ENCODE results near the gene ITGA7. TPM values are rescaled to one million over a fixed set of nuclear protein-coding genes. Genes with fewer than 3 reads are reported as not detected.

ITGA7 gene
- total RNA-seq, 1 donor from 2014 or later = 14.7 TPM

GRCh38 chr12:55746174-55746912, 38.6 kb upstream of the ITGA7 start:
- intact Hi-C loops (cut with DNase I) = loop anchor here (10.0 kb wide), 1 partner anchor 48 kb away; no protein-coding TSS in a partner anchor
- H3K4me3 ChIP-seq = no peak overlapping the region
- no peak overlapping the region for H3K27ac ChIP-seq

DNA sequence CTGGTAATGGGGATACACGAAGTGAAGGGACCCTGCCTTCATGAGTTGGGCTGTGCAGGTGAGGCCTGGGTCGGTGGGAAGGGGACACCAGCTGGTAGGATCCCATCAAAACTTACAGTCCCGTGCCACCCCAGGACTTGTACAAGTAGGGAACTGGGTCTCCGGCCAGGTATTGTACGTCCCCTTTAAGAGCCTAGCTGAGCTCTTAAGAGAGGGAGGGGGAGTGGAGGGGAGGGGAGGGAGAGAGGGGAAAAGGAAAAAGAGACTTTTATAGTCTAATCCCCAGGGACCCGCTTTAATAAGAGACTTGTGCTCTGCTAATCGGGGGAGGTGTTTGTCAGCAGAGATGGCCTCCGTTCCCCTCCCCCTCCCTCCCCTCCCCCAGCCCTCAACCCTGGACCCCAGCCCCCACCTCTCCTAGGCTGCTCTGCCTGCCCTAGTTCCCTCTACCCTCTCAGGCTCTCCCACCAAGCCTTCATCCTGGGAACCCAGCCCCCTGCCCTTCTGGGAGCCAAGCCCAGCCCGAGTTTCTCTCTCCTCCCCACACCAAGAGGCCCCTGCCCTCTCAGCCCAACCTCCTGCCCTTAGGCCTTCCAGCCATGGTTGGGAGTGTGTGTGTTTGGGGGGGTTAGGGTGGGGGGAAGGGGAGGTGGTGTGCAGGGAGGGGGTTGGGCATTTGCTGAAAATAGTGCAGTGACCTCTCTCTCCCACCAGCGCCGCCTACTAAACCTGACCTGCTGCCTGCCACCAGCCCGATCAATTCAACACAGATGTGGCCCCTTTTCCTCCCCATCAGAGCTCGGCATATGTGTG, 37.9 kb upstream of the ITGA7 start:
- Histone ChIP-seq H3K27ac (no peak overlapping the region), H3K27me3 (no peaks in the 10 kb centered on the region), H3K9me3 (no peaks in the 10 kb centered on the region), H3K4me3 (no peak overlapping the region), H3K4me1 (peaks cover 9% of the 10 kb centered on the region), H3K36me3 (no peaks in the 10 kb centered on the region)
- no peak for DNase-seq
- TF ChIP-seq, protein P1, sequence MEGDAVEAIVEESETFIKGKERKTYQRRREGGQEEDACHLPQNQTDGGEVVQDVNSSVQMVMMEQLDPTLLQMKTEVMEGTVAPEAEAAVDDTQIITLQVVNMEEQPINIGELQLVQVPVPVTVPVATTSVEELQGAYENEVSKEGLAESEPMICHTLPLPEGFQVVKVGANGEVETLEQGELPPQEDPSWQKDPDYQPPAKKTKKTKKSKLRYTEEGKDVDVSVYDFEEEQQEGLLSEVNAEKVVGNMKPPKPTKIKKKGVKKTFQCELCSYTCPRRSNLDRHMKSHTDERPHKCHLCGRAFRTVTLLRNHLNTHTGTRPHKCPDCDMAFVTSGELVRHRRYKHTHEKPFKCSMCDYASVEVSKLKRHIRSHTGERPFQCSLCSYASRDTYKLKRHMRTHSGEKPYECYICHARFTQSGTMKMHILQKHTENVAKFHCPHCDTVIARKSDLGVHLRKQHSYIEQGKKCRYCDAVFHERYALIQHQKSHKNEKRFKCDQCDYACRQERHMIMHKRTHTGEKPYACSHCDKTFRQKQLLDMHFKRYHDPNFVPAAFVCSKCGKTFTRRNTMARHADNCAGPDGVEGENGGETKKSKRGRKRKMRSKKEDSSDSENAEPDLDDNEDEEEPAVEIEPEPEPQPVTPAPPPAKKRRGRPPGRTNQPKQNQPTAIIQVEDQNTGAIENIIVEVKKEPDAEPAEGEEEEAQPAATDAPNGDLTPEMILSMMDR (IDR thresholded peaks at IDR 0.05) = no peak
- ATAC-seq = no peak
- intact Hi-C loops (cut with DNase I) = loop anchor here (10.0 kb wide), 1 partner anchor 49 kb away; no protein-coding TSS in a partner anchor

More at GRCh38 chr12:55746174-55746912, 38.6 kb upstream of the ITGA7 start:
- H3K9me3 ChIP-seq = no peaks in the 10 kb centered on the region
- H3K4me1 ChIP-seq = peaks cover 9% of the 10 kb centered on the region
- peaks cover 7% of the 10 kb centered on the region for H3K36me3 ChIP-seq
- TF ChIP-seq, protein P1 (IDR thresholded peaks at IDR 0.05) = no peak
- DNase-seq = no peak
- ATAC-seq = no peak
- no peaks in the 10 kb centered on the region for H3K27me3 ChIP-seq

- no peak overlapping the region for H3K27ac ChIP-seq
- TF ChIP-seq, protein P1 (IDR thresholded peaks at IDR 0.05) = no peak
- no peak for DNase-seq
- peak overlapping the region; percentile 65 for H3K4me3 ChIP-seq
- H3K4me1 ChIP-seq = peaks cover 9% of the 10 kb centered on the region
- no peaks in the 10 kb centered on the region for H3K36me3 ChIP-seq
- H3K27me3 ChIP-seq = no peaks in the 10 kb centered on the region
- intact Hi-C loops (cut with DNase I) = loop anchor here (10.0 kb wide), 1 partner anchor 50 kb away; no protein-coding TSS in a partner anchor
- no peak for ATAC-seq
- no peaks in the 10 kb centered on the region for H3K9me3 ChIP-seq
These were observed 36.8 kb upstream of the ITGA7 start for GRCh38 chr12:55744340-55745030.

DNA sequence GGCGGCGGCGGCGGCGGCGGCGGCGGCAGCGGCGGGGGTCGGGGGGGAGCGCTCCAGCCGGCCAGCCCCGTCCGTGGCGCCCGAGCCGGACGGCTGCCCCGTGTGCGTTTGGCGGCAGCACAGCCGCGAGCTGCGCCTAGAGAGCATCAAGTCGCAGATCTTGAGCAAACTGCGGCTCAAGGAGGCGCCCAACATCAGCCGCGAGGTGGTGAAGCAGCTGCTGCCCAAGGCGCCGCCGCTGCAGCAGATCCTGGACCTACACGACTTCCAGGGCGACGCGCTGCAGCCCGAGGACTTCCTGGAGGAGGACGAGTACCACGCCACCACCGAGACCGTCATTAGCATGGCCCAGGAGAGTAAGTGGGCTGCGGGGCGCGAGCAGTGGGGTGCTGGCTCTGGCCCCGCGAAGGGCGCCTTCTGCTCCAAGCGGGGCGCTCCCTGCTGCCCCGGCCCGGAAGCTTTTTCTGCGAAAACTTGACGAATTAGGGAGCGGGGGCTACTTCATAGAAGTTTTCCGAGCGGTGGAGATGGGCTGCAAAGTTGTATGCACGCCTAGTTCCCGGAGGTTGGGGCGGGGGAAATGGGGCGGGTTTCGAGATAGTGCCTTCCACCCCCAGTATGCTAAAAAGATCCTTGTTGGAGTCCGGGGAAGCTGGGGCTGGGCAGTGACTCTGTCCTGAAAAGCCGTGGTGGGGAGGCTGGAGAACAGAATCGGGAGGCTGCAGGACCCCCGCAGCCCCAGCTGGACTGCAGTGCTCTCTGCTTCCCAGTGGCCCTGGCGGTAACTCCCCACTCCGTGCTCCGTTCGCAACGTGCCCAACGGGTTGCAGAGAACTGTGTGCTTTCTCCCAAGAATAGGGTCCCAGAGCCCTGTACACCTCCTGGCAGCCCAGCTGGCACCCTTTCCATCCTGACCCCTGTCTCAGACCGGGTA, 36.0 kb upstream of the ITGA7 start:
- DNase-seq (peak; percentile 84), ATAC-seq (peak; percentile 69)
- no peaks in the 10 kb centered on the region for H3K9me3 ChIP-seq
- peak overlapping the region; percentile 65 for H3K4me3 ChIP-seq
- peak overlapping the region; percentile 42 for H3K27ac ChIP-seq
- TF ChIP-seq, protein P1 (IDR thresholded peaks at IDR 0.05) = peak; percentile 13
- H3K27me3 ChIP-seq = no peaks in the 10 kb centered on the region
- no peaks in the 10 kb centered on the region for H3K36me3 ChIP-seq
- intact Hi-C loops (cut with DNase I) = loop anchor here (10.0 kb wide), 1 partner anchor 51 kb away; no protein-coding TSS in a partner anchor
- H3K4me1 ChIP-seq = peaks cover 9% of the 10 kb centered on the region
